Measurements from ENCODE around the gene DNMBP.
A peak's percentile ranks its signal among the peaks of the same experiment; 100 is the strongest.
"Not testable (repeated sequence)": the region's sequence is repeated elsewhere in the genome, so short reads cannot be mapped to it uniquely, and the experiment has no call there.

The DNMBP gene

DNA sequence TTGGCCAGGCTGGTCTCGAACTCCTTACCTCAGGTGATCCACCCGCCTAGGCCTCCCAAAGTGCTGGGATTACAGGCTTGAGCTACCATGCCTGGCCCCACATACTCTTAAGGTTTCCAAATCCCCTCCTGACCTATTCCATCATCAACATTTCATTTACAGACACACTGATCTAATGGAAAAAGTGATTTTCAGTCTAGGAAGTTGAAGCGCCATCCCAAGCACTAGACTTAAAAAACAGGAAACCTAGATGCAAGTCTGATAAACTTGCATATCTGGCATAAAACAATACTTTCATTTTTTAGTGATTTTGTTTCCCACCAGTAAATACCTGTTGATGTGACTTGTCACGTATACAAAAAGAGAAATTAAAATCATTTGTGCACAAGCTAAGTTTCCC is 44.0 kb downstream of the DNMBP start:
- H3K4me3 ChIP-seq (replicated peaks; ENCODE audit: low read depth, low read length) = no peak overlapping the region
- TF ChIP-seq, protein P1, sequence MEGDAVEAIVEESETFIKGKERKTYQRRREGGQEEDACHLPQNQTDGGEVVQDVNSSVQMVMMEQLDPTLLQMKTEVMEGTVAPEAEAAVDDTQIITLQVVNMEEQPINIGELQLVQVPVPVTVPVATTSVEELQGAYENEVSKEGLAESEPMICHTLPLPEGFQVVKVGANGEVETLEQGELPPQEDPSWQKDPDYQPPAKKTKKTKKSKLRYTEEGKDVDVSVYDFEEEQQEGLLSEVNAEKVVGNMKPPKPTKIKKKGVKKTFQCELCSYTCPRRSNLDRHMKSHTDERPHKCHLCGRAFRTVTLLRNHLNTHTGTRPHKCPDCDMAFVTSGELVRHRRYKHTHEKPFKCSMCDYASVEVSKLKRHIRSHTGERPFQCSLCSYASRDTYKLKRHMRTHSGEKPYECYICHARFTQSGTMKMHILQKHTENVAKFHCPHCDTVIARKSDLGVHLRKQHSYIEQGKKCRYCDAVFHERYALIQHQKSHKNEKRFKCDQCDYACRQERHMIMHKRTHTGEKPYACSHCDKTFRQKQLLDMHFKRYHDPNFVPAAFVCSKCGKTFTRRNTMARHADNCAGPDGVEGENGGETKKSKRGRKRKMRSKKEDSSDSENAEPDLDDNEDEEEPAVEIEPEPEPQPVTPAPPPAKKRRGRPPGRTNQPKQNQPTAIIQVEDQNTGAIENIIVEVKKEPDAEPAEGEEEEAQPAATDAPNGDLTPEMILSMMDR (IDR thresholded peaks at IDR 0.05; ENCODE audit: low read length, missing control alignments) = no peak
- peak; percentile 58 for DNase-seq (ENCODE audit: low read depth)

DNA sequence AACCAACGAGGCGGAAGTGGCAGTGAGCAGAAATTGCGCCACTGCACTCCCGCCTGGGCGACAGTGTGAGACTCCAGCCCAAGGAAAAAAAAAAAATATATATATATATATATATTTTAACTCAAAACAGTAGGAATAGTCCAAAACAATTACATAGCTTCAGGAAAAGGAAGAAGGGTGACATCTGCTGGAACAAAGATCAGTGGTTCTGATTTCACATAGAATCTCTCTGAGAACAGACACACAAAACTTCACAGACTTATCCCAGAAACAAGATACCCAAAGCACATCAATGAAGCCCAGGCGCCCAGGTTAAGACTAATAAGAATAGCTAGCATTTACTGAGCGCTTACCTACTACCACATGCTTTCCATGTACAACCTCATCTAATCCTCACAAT is 45.0 kb downstream of the DNMBP start:
- H3K4me3 ChIP-seq (replicated peaks; ENCODE audit: low read depth, low read length) = no peak overlapping the region
- DNase-seq (ENCODE audit: low read depth) = peak; percentile 64

DNA sequence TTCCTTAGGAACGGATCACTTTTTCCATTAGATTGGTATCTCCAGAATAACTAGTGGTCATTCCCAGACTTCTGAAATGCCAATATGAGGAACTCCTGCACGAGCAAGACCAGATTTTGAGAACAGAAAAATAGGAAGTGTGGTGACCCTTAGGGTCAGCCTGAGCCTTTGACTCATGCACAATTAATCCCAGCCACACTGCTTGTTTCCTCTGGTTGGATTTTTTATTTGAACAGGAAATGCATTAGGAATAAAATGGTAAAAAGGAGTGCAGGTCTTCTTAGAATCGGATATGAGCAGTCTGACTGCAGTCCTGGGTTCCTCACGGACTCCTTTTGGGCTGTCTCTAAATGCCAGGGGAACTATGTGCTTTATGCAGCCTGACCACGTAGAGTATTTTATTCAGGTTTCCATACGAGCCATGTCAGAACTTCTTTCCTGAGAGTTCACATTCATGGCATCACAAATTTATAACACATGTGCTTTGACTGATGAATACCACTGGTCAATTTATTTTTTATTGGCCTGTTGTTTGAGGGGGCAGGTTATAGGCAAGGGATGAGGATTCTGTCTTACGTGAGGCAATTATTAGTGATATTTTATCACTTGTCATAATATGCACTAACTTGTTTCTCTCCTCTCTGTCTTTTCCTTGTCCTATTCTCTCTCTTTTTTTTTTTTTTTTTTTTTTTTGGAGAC is 46.1 kb downstream of the DNMBP start:
- DNase-seq (ENCODE audit: low read depth); H3K4me3 ChIP-seq (replicated peaks; ENCODE audit: low read depth, low read length): not testable (repeated sequence)

More for the DNA sequence above, 45.0 kb downstream of the DNMBP start:
- TF ChIP-seq, protein P1 (IDR thresholded peaks at IDR 0.05; ENCODE audit: low read length, missing control alignments) = peak; percentile 30

DNA sequence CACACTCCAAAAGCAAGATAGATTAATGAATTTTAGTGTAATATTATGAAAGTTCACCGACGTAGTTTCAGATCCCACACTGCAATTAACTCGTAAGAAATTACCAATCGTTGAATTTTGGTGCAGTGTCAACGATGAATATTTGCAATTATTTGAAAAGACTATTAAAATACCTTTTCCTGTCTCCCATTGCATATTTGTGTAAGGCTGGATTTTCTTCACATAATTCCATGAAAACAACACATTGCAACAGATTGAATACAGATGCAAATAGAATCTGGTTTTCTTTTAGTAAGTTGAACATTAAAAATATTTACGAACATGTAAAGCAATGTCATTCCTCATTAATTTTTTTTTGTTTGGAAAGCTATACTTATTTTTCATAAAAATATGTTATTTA is 50.9 kb downstream of the DNMBP start:
- DNase-seq (ENCODE audit: low read depth) = no peak
- TF ChIP-seq, protein P1 (IDR thresholded peaks at IDR 0.05; ENCODE audit: low read length, missing control alignments) = no peak
- H3K4me3 ChIP-seq (replicated peaks; ENCODE audit: low read depth, low read length) = no peak overlapping the region

DNA sequence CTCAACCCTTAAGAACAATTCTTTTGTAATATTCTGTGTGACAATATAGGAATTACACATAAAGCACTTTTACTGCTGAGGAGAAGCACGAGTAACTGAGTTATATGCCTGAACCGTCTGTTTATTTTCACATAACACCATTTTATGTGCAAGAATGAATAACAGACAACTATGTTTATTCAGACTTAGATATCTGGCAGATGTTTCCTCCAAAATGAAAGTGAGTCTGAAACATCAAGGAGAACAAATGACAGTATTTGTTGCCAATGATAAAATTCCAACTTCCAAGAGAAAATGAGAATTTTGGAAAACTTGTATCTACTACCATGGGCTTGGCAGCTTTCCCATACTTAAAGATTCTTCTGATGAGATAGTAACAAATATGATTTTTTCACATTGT is 51.4 kb downstream of the DNMBP start:
- TF ChIP-seq, protein P1 (IDR thresholded peaks at IDR 0.05; ENCODE audit: low read length, missing control alignments) = no peak
- DNase-seq (ENCODE audit: low read depth) = peak; percentile 42
- H3K4me3 ChIP-seq (replicated peaks; ENCODE audit: low read depth, low read length) = no peak overlapping the region

DNA sequence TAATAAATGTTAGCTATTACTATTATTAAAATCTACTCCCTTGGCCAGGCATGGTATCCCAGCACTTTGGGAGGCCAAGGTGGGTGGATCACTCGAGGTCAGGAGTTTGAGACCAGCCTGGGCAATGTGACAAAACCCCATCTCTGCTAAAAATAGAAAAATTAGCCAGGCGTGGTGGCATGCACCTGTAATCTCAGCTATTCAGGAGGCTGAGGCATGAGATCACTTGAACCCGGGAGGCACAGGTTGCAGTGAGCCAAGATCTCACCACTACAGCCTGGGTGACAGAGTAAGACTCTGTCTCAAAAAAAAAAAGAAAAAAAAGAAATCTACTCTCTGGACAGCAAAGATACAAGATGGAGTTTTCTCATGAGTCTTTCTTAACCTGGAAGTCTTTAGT is 56.2 kb downstream of the DNMBP start:
- DNase-seq (ENCODE audit: low read depth); H3K4me3 ChIP-seq (replicated peaks; ENCODE audit: low read depth, low read length): not testable (repeated sequence)

DNA sequence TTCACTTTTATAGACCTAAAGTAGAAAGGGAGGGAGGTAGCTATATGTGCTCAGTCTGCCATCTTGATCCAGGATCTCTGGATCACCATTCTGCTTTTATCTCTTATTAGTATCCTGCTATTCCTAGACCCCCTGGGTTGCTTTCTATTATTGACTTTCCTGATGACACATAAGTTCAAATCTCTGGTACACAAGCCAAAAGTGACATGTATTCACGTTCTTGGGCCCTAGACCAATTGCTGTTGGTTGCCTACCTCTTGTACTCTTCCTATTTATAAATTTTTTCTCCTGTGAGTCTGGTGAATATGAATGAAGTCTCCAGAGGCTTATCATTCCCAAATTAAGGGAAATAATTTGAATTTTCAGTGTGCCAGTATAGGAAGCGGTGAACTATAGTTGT is 56.9 kb downstream of the DNMBP start:
- no peak overlapping the region for H3K4me3 ChIP-seq (replicated peaks; ENCODE audit: low read depth, low read length)
- TF ChIP-seq, protein P1 (IDR thresholded peaks at IDR 0.05; ENCODE audit: low read length, missing control alignments) = no peak
- DNase-seq (ENCODE audit: low read depth) = no peak

DNA sequence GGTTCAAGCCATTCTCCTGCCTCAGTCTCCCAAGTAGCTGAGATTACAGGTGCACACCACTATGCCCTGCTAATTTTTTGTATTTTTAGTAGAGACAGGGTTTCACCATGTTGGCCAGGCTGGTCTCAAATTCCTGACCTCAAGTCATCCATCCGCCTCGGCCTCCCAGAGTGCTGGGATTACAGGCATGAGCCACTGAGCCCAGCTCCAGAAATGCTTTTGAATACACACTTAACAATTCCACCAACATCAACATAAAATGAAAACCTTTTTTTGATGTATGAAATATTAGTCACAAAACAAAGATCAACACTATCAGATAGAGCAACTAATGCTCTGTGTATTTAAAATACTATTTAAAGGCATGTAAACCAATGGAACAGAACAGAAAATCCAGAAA is 63.7 kb downstream of the DNMBP start:
- not testable (repeated sequence) for DNase-seq (ENCODE audit: low read depth); H3K4me3 ChIP-seq (replicated peaks; ENCODE audit: low read depth, low read length)

Measured in fibroblast of pulmonary artery (primary cell).